Upper lobe of left lung (tissue), 6 donors: ENCODE measurements around the gene OTOS. TPM values are rescaled to one million over a fixed set of nuclear protein-coding genes. Genes with fewer than 3 reads are reported as not detected.

Source experiments
- ATAC-seq, 2 donors: fragments of 200-7000 bp; cut with Tn5 transposase; one replicate each; pipeline ENCODE4 v1.9.1; 2022; ENCODE audit warnings: mild to moderate bottlenecking in 2 of 2, moderate library complexity in 2 of 2; ENCODE audit not compliant: low FRiP score in 2 of 2
- DNase-seq, 2 donors: peaks; one replicate each; pipeline ENCODE4 v3.0.0-alpha.2; 2019 to 2020
- H3K27ac ChIP-seq, 4 donors: fragments of 200-600 bp; sonication (generic); one replicate each; pipeline ENCODE4 v1.5.1; 2016 to 2019
- H3K27me3 ChIP-seq, 4 donors: fragments of 200-600 bp; sonication (generic); one replicate each; pipeline ENCODE4 v1.5.1; 2017 to 2019
- H3K36me3 ChIP-seq, 4 donors: fragments of 200-600 bp; sonication (generic); one replicate each; pipeline ENCODE4 v1.5.1; 2016 to 2019
- H3K4me1 ChIP-seq, 4 donors: fragments of 200-600 bp; sonication (generic); one replicate each; pipeline ENCODE4 v1.5.1; 2018 to 2019
- H3K4me3 ChIP-seq, 4 donors: fragments of 200-600 bp; sonication (generic); one replicate each; pipeline ENCODE4 v1.5.1; 2017 to 2019; ENCODE audit warnings: mild to moderate bottlenecking in 2 of 4, moderate library complexity in 1 of 4
- H3K9me3 ChIP-seq, 4 donors: fragments of 200-600 bp; sonication (generic); one replicate each; pipeline ENCODE4 v1.5.1; 2018 to 2019
- CTCF ChIP-seq, 6 experiments: fragments of 450-650 bp in 4 of 6; fragments of 200-600 bp in 2 of 6; sonication (generic) in 2 of 6; IDR thresholded peaks; one replicate each; pipeline ENCODE4 v1.5.1; 2016 to 2019; ENCODE audit warnings: antibody characterized with exemption in 6 of 6
- EP300 ChIP-seq, 4 donors: sonication (generic); formaldehyde crosslinking; IDR thresholded peaks; one replicate each; pipeline ENCODE4 v1.5.1; 2017; ENCODE audit warnings: antibody characterized with exemption in 4 of 4, control low read depth in 2 of 4
- POLR2A ChIP-seq, 4 donors: fragments of 450-650 bp; IDR thresholded peaks; one replicate each; pipeline ENCODE4 v1.5.1; 2016 to 2017; ENCODE audit warnings: antibody characterized with exemption in 4 of 4, mild to moderate bottlenecking in 2 of 4
- POLR2AphosphoS5 ChIP-seq, 2 donors: sonication (generic); formaldehyde crosslinking; IDR thresholded peaks; one replicate each; pipeline ENCODE4 v1.5.1; 2017; ENCODE audit warnings: antibody characterized with exemption in 2 of 2
- WGBS, 2 donors: methylation state at CpG; one replicate each; pipeline ENCODE4 v1.1.5; 2017 to 2018; 5-methylcytosine and 5-hydroxymethylcytosine counted together
- total RNA-seq, 6 donors: library from RNA; depleted of rRNA in 4 of 6; stranded (reverse); fragments of >200 nt in 4 of 6; gene quantifications; one replicate each; pipeline versions ENCODE4 v1.1.0 to v1.2.1, GENCODE V29; 2016 to 2021
- donor health status: DM: no; HTN: no; CAD: no; lungs with moderate emphysema.
- donor health status: DM: no; HTN: yes; CAD: no; lungs with severe emphysema.

Gene OTOS
- total RNA-seq, 6 donors from 2014 or later: not detected

GRCh38 chr2:240134466-240134865, 6.0 kb downstream of the OTOS start:
- Histone ChIP-seq H3K36me3 (peaks cover 25 to 43% (median 37%) of the 10 kb centered on the region in 4 donors), H3K27ac (no peak overlapping the region), H3K4me1 (peaks cover 11 to 26% (median 15%) of the 10 kb centered on the region in 4 donors), H3K9me3 (no peaks in the 10 kb centered on the region), H3K27me3 (no peaks in the 10 kb centered on the region), H3K4me3 (no peak overlapping the region)
- WGBS, 2 donors: 83 to 89% methylated on average over 3 to 6 of the region's 6 CpGs
- ATAC-seq: no peak
- DNase-seq: peak in 1 of 2 donors; percentile 9
- TF ChIP-seq CTCF (IDR thresholded peaks at IDR 0.05) (no peak), POLR2AphosphoS5 (IDR thresholded peaks at IDR 0.05) (no peak), POLR2A (IDR thresholded peaks at IDR 0.05) (no peak), EP300 (IDR thresholded peaks at IDR 0.05) (no peak)

GRCh38 chr2:240133401-240133800, 7.1 kb downstream of the OTOS start:
- ATAC-seq (no peak), DNase-seq (peak in 1 of 2 donors; percentile 10)
- Histone ChIP-seq H3K27me3 (no peaks in the 10 kb centered on the region), H3K9me3 (no peaks in the 10 kb centered on the region), H3K4me3 (no peak overlapping the region), H3K36me3 (peaks cover 25 to 53% (median 47%) of the 10 kb centered on the region in 4 donors), H3K4me1 (peaks cover 11 to 26% (median 15%) of the 10 kb centered on the region in 4 donors), H3K27ac (no peak overlapping the region)
- WGBS, 2 donors: 88 to 92% methylated on average over 10 of the region's 10 CpGs
- TF ChIP-seq EP300 (IDR thresholded peaks at IDR 0.05) (no peak), CTCF (IDR thresholded peaks at IDR 0.05) (no peak), POLR2AphosphoS5 (IDR thresholded peaks at IDR 0.05) (no peak), POLR2A (IDR thresholded peaks at IDR 0.05) (no peak)

GRCh38 chr2:240132651-240132980, 7.8 kb downstream of the OTOS start:
- 95 to 98% methylated on average over 5 of the region's 5 CpGs for whole genome bisulfite sequencing, 2 donors
- no peak for DNase-seq
- H3K9me3 ChIP-seq: no peaks in the 10 kb centered on the region
- H3K36me3 ChIP-seq: peaks cover 25 to 61% (median 55%) of the 10 kb centered on the region in 4 donors
- no peak for TF ChIP-seq EP300 (IDR thresholded peaks at IDR 0.05)
- no peak for TF ChIP-seq POLR2AphosphoS5 (IDR thresholded peaks at IDR 0.05)
- TF ChIP-seq POLR2A (IDR thresholded peaks at IDR 0.05): no peak
- no peak for TF ChIP-seq CTCF (IDR thresholded peaks at IDR 0.05)
- H3K27me3 ChIP-seq: no peaks in the 10 kb centered on the region
- H3K4me1 ChIP-seq: peaks cover 11 to 26% (median 15%) of the 10 kb centered on the region in 4 donors
- no peak for ATAC-seq
- no peak overlapping the region for H3K27ac ChIP-seq
- no peak overlapping the region for H3K4me3 ChIP-seq

- ATAC-seq (no peak), DNase-seq (peak in 1 of 2 donors; percentile 11)
- Histone ChIP-seq H3K4me1 (peaks cover 11 to 24% (median 15%) of the 10 kb centered on the region in 4 donors), H3K9me3 (no peaks in the 10 kb centered on the region), H3K27ac (no peak overlapping the region), H3K27me3 (no peaks in the 10 kb centered on the region), H3K36me3 (peaks cover 25 to 67% (median 59%) of the 10 kb centered on the region in 4 donors), H3K4me3 (no peak overlapping the region)
- WGBS, 2 donors: 87 to 96% methylated on average over 12 to 22 of the region's 22 CpGs
- TF ChIP-seq POLR2AphosphoS5 (IDR thresholded peaks at IDR 0.05): no peak
- no peak for TF ChIP-seq EP300 (IDR thresholded peaks at IDR 0.05)
- TF ChIP-seq CTCF (IDR thresholded peaks at IDR 0.05): no peak
- no peak for TF ChIP-seq POLR2A (IDR thresholded peaks at IDR 0.05)
These were observed 8.4 kb downstream of the OTOS start for GRCh38 chr2:240131941-240132650.

- 90 to 92% methylated on average over 16 of the region's 16 CpGs for WGBS, 2 donors
- TF ChIP-seq CTCF (IDR thresholded peaks at IDR 0.05) (no peak), POLR2A (IDR thresholded peaks at IDR 0.05) (no peak), EP300 (IDR thresholded peaks at IDR 0.05) (no peak), POLR2AphosphoS5 (IDR thresholded peaks at IDR 0.05) (no peak)
- no peak overlapping the region for H3K27ac ChIP-seq
- ATAC-seq (no peak), DNase-seq (no peak)
- H3K36me3 ChIP-seq: peaks cover 25 to 72% (median 62%) of the 10 kb centered on the region in 4 donors
- H3K27me3 ChIP-seq: no peaks in the 10 kb centered on the region
- H3K9me3 ChIP-seq: no peaks in the 10 kb centered on the region
- peaks cover 7 to 16% (median 10%) of the 10 kb centered on the region in 4 donors for H3K4me1 ChIP-seq
- no peak overlapping the region for H3K4me3 ChIP-seq
These were observed 9.2 kb downstream of the OTOS start for GRCh38 chr2:240131296-240131695.
